Vagina (tissue), 2 donors: ENCODE data around the gene PECR. TPM values are rescaled to one million over a fixed set of nuclear protein-coding genes. Genes with fewer than 3 reads are reported as not detected.

Source experiments
- DNase-seq, 2 donors: peaks; one replicate each; pipeline ENCODE4 v3.0.0-alpha.2; 2017; ENCODE audit errors: extremely low spot score in 2 of 2
- H3K27ac ChIP-seq: fragments of 200-600 bp; sonication (generic); one replicate; pipeline ENCODE4 v1.5.1; 2019
- H3K27me3 ChIP-seq: fragments of 200-600 bp; sonication (generic); one replicate; pipeline ENCODE4 v1.5.1; 2019
- H3K36me3 ChIP-seq, 2 donors: fragments of 200-600 bp; sonication (generic); one replicate each; pipeline ENCODE4 v1.5.1; 2017 to 2019
- H3K4me1 ChIP-seq: fragments of 200-600 bp; sonication (generic); one replicate; pipeline ENCODE4 v1.5.1; 2019
- H3K4me3 ChIP-seq, 2 donors: fragments of 200-600 bp; sonication (generic); 1 replicate in 1 of 2; 2 replicates in 1 of 2; pipeline ENCODE4 v1.5.1; 2016 to 2019
- H3K9me3 ChIP-seq: fragments of 200-600 bp; sonication (generic); one replicate; pipeline ENCODE4 v1.5.1; 2019
- CTCF ChIP-seq, 3 experiments: fragments of 450-650 bp in 2 of 3; fragments of 200-600 bp in 1 of 3; sonication (generic) in 1 of 3; IDR thresholded peaks; one replicate each; pipeline ENCODE4 v1.5.1; 2017 to 2019; ENCODE audit warnings: antibody characterized with exemption in 3 of 3, mild to moderate bottlenecking in 2 of 3, moderate library complexity in 2 of 3
- POLR2A ChIP-seq, 2 donors: fragments of 450-650 bp; IDR thresholded peaks; one replicate each; pipeline ENCODE4 v1.6.1; 2017; ENCODE audit warnings: antibody characterized with exemption in 2 of 2, mild to moderate bottlenecking in 2 of 2, moderate library complexity in 2 of 2
- POLR2AphosphoS5 ChIP-seq, 2 donors: sonication (generic); formaldehyde crosslinking; IDR thresholded peaks; one replicate each; pipeline ENCODE4 v1.9.0; 2017; ENCODE audit warnings: antibody characterized with exemption in 2 of 2, mild to moderate bottlenecking in 2 of 2, low read depth in 1 of 2; ENCODE audit not compliant: insufficient read depth in 1 of 2
- intact Hi-C: fragments of 100-400 bp; cut with DNase I; formaldehyde crosslinking; loops from one replicate; pipeline ENCODE4 v1.15.1; 2023
- total RNA-seq: library from RNA; depleted of rRNA; stranded (reverse); fragments of >200 nt; gene quantifications from one replicate; pipeline ENCODE4 v1.2.3, GENCODE V29; 2016

PECR gene
- total RNA-seq, 1 donor from 2014 or later: 13.0 TPM

- no peaks in the 10 kb centered on the region for H3K9me3 ChIP-seq
- H3K4me3 ChIP-seq: no peak overlapping the region
- H3K27ac ChIP-seq: no peak overlapping the region
- intact Hi-C loops: no loop called here
- TF ChIP-seq CTCF (IDR thresholded peaks at IDR 0.05): no peak
- TF ChIP-seq POLR2A (IDR thresholded peaks at IDR 0.05): no peak
- TF ChIP-seq POLR2AphosphoS5 (IDR thresholded peaks at IDR 0.05; ENCODE audit: insufficient read depth in 1 of 2, low read depth in 1 of 2): no peak
- H3K4me1 ChIP-seq: no peaks in the 10 kb centered on the region
- H3K36me3 ChIP-seq: no peaks in the 10 kb centered on the region
- H3K27me3 ChIP-seq: no peaks in the 10 kb centered on the region
- DNase-seq: no peak
Observed at GRCh38 chr2:216070195-216070594, 11.4 kb downstream of the PECR start.

- Histone ChIP-seq H3K36me3 (no peaks in the 10 kb centered on the region), H3K27me3 (no peaks in the 10 kb centered on the region), H3K27ac (no peak overlapping the region), H3K4me3 (no peak overlapping the region), H3K4me1 (no peaks in the 10 kb centered on the region), H3K9me3 (no peaks in the 10 kb centered on the region)
- TF ChIP-seq CTCF (IDR thresholded peaks at IDR 0.05) (no peak), POLR2A (IDR thresholded peaks at IDR 0.05) (no peak), POLR2AphosphoS5 (IDR thresholded peaks at IDR 0.05; ENCODE audit: insufficient read depth in 1 of 2, low read depth in 1 of 2) (no peak)
- DNase-seq: no peak
- intact Hi-C loops: no loop called here
Observed at GRCh38 chr2:216069028-216069427, 12.6 kb downstream of the PECR start.

- Histone ChIP-seq H3K27me3 (no peaks in the 10 kb centered on the region), H3K9me3 (no peaks in the 10 kb centered on the region), H3K36me3 (peaks cover 0 to 4% of the 10 kb centered on the region in 2 donors), H3K4me3 (no peak overlapping the region), H3K27ac (no peak overlapping the region), H3K4me1 (no peaks in the 10 kb centered on the region)
- intact Hi-C loops: no loop called here
- TF ChIP-seq POLR2AphosphoS5 (IDR thresholded peaks at IDR 0.05; ENCODE audit: insufficient read depth in 1 of 2, low read depth in 1 of 2) (no peak), CTCF (IDR thresholded peaks at IDR 0.05) (no peak), POLR2A (IDR thresholded peaks at IDR 0.05) (no peak)
- DNase-seq: no peak
Observed at GRCh38 chr2:216066230-216066629, 15.4 kb downstream of the PECR start.

- intact Hi-C loops: no loop called here
- no peaks in the 10 kb centered on the region for H3K9me3 ChIP-seq
- no peak for TF ChIP-seq CTCF (IDR thresholded peaks at IDR 0.05)
- TF ChIP-seq POLR2AphosphoS5 (IDR thresholded peaks at IDR 0.05; ENCODE audit: insufficient read depth in 1 of 2, low read depth in 1 of 2): no peak
- TF ChIP-seq POLR2A (IDR thresholded peaks at IDR 0.05): no peak
- H3K27me3 ChIP-seq: no peaks in the 10 kb centered on the region
- no peak for DNase-seq
- no peaks in the 10 kb centered on the region for H3K4me1 ChIP-seq
- no peak overlapping the region for H3K4me3 ChIP-seq
- H3K36me3 ChIP-seq: peaks cover 0 to 4% of the 10 kb centered on the region in 2 donors
- no peak overlapping the region for H3K27ac ChIP-seq
Observed at GRCh38 chr2:216064665-216065064, 16.9 kb downstream of the PECR start.

GRCh38 chr2:216064014-216064630, 17.5 kb downstream of the PECR start:
- Histone ChIP-seq H3K4me1 (no peaks in the 10 kb centered on the region), H3K36me3 (peaks cover 0 to 4% of the 10 kb centered on the region in 2 donors), H3K9me3 (no peaks in the 10 kb centered on the region), H3K4me3 (no peak overlapping the region), H3K27me3 (no peaks in the 10 kb centered on the region), H3K27ac (no peak overlapping the region)
- no peak for DNase-seq
- TF ChIP-seq POLR2A (IDR thresholded peaks at IDR 0.05) (no peak), CTCF (IDR thresholded peaks at IDR 0.05) (no peak), POLR2AphosphoS5 (IDR thresholded peaks at IDR 0.05; ENCODE audit: insufficient read depth in 1 of 2, low read depth in 1 of 2) (no peak)
- intact Hi-C loops: no loop called here
